Astrocyte of the cerebellum (primary cell): ENCODE data around the gene CCNE1.

ENCODE experiments used
- DNase-seq: peaks from one replicate; pipeline ENCODE4 v3.0.0-alpha.2; 2011; ENCODE audit warnings: low read depth
- H3K4me3 ChIP-seq: 2 replicates; pipeline ENCODE4 v1.5.1; 2011; ENCODE audit warnings: mild to moderate bottlenecking, low read depth, low read length, moderate library complexity
- in situ Hi-C: cut with HindIII; loops from 2 replicates; pipeline ENCODE4 v1.10.0; 2017; ENCODE audit warnings: low sequenced_read_pairs
- TF ChIP-seq, protein P1 (sequence below): IDR thresholded peaks from 2 replicates; pipeline ENCODE4 v1.5.1; 2012; ENCODE audit warnings: low read length, low read depth, moderate library complexity, mild to moderate bottlenecking; ENCODE audit errors: missing control alignments

CCNE1 gene

DNA sequence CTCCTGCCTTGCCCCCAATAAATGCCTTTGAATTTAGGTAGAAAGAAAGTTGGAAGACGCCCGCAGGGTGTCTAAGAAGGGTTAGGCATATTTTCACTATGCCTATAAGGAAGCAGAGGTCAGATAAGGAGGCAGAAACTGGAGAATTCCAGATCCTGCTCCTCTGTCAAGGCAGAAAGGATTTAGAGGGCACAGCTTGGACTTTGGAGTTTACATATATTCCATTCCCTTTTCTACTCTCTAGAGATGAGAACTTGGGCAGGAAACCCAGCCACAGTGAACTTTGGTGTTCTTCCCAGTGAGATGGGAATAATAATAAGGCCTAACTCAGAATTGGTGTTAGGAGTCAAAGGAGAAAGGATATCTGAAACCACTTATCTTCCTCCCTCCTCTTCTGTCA is 37.4 kb downstream of the CCNE1 start:
- no peak overlapping the region for H3K4me3 ChIP-seq
- in situ Hi-C loops: loop anchor here (25.0 kb wide), 1 partner anchor 237 kb away; the partner anchor contains the start of gene POP4
- TF ChIP-seq, protein P1, sequence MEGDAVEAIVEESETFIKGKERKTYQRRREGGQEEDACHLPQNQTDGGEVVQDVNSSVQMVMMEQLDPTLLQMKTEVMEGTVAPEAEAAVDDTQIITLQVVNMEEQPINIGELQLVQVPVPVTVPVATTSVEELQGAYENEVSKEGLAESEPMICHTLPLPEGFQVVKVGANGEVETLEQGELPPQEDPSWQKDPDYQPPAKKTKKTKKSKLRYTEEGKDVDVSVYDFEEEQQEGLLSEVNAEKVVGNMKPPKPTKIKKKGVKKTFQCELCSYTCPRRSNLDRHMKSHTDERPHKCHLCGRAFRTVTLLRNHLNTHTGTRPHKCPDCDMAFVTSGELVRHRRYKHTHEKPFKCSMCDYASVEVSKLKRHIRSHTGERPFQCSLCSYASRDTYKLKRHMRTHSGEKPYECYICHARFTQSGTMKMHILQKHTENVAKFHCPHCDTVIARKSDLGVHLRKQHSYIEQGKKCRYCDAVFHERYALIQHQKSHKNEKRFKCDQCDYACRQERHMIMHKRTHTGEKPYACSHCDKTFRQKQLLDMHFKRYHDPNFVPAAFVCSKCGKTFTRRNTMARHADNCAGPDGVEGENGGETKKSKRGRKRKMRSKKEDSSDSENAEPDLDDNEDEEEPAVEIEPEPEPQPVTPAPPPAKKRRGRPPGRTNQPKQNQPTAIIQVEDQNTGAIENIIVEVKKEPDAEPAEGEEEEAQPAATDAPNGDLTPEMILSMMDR: no peak
- no peak for DNase-seq

DNA sequence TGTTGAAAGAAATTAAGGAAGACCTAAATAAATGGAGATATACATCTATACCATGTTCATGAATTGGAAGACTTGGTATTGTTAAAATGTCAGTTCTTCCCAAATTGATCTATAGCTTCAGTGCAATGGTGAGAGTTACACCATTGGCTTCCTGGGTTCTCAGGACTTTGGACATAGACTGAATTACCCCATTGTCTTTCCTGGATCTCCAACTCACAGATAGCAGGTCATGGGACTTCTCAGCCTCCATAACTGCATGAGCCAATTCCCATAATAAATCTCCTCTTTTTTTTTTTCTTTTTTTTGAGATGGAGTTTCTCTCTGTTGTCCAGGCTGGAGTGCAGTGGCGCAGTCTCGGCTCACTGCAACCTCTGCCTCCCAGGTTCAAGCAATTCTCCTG is 38.7 kb downstream of the CCNE1 start:
- TF ChIP-seq, protein P1: no peak
- in situ Hi-C loops: no loop called here
- H3K4me3 ChIP-seq: no peak overlapping the region
- no peak for DNase-seq

DNA sequence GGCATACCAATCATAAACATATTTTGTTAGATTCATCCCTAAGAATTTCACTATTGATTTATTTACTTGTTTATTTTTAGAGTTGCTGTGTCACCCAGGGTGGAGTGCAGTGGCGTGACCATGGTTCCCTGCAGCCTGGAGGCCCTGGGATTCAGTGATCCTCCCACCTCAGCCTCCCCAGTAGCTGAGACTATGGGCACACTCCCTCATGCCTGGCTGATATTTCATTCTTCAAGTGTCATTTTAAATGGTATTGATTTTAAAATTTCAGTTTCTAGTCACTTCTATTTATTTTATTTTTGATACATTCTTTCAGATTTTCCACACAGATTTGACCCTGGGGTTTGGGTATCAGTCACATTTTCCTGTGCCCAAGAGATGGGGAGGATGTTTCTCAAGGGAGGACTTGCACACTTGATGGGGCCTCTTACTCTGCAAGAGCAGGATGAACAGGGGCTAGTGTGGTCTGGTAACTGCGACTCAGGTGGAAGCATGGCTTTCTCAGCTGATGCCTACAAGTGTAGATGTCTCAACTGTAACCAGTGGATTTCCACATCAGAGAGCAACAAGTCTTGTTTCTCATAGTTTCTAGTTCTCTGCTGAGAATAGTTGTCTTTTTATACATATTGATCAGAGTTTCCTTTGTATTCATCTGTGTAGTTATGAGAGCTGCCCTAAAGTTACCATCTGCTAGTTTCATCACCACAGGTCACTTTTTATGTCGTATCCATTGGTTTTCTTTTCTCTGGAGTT is 40.2 kb downstream of the CCNE1 start:
- TF ChIP-seq, protein P1: no peak
- in situ Hi-C loops: no loop called here
- no peak for DNase-seq
- H3K4me3 ChIP-seq: no peak overlapping the region

DNA sequence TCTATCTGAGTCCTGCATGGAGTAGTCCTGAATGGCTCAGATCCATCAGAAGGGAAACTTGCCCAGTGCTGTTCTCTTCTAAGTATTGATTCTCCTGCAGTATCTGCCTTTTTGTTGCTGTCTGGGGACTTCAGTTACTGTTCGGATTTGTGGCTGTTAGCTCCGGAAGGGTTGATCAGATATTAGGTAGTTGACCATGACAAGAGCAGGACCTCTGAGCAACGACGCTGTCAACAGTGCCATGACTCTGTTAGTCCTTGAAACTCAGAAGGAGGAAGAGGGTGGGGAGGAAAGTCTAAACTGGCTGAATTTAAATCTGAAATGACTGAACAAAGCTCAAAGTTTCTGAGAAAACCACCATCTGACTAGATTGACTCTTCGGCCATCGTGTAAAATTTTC is 42.2 kb downstream of the CCNE1 start:
- H3K4me3 ChIP-seq: no peak overlapping the region
- TF ChIP-seq, protein P1: no peak
- DNase-seq: no peak
- in situ Hi-C loops: no loop called here

DNA sequence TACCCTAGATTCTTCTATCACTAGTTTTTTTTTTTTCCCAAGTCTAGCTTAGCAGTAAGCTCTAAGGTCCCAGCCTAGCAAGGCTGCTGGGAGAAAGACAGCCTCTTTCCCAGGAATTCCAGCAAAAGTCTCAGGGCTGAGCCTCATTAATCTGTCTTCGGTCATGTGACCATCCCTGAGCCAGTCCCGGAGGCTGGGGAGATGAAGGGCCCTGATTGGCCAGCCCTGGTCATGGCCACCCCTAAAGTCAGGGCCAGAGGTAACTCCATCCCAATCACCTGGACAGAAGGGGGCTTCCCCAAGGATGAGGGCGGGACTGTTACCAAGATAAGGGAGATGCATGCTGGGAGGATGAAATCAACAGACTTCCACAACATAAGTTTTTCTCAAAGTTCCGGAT is 43.3 kb downstream of the CCNE1 start:
- DNase-seq: no peak
- TF ChIP-seq, protein P1: no peak
- H3K4me3 ChIP-seq: no peak overlapping the region
- in situ Hi-C loops: no loop called here

DNA sequence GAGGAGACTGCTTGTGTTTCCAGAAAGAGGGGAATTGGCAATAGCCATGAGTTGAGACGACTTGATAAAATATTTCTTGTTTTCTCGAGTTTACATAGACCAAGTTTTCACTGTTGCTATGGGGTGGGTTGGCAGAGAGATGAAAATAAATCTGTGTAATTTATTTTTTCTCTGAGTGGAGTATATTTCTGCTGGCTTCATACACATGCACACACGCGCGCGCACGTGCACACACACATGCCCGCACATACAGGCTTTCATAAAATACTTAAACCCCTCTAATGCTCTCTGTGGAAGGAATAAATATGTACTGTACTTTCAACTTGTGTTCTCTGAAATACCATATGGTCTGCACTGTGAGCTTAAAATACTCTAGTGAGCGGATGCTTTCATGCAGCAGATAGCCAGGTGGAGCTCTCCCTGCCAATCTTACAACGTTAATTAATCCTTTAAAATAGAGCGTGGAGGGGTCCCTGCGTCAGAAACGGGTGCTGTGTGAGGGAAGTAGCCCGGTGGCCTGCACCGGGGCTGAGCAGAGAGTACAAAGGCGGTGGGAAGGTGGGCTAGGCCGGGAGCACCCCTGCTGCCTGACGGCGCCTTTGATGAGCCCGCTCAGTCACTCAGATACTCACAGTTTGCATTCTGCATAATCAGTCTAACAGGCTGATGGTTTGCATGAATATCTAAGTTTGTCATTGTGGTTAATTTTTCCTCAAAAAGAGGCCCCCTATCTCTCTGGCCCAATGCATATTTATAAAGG is 44.1 kb downstream of the CCNE1 start:
- H3K4me3 ChIP-seq: no peak overlapping the region
- TF ChIP-seq, protein P1: no peak
- in situ Hi-C loops: no loop called here
- DNase-seq: no peak
